ENCODE measurements around the gene CFAP73.

CFAP73 gene

DNA sequence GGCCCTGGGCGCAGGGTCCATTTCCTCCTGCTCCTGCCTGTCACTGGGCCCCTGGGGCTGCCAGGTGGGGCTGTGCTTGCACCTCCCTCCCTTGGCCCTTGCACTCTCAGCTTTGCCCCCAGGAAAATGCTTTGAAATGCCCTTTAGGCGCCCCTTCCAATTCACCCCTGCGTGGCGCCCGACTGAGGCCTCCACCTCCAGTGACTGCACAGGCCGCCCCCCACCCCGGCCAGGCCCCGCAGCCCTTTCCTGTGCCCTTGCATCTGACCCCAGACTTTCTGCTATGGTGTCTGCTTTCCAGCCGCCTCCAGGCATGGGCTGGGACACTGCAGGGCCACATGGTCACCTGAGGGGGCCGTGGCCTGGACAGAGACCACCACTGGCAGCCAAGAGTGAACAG lies 18.3 kb downstream of the CFAP73 start:
- DNase-seq, result no peak

DNA sequence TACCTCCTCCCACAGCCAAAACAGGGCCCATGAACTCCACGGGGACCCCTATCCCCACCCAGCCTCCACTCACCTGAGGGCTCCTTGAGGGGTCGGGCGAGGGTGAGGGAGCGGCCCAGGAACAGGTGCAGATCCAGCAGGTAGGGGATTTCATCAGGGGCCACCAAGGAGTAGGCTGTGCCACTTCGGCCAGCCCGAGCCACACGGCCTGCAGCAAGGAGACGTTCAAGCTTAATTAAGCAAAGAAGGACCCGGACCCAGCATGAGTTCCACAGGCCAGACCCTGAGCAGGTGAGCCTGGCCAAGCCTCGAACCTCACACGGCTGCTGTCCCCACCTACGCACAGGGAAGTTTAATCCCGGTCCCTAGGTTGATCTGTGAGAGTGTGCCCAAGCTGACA lies 20.2 kb downstream of the CFAP73 start:
- no peak for DNase-seq

DNA sequence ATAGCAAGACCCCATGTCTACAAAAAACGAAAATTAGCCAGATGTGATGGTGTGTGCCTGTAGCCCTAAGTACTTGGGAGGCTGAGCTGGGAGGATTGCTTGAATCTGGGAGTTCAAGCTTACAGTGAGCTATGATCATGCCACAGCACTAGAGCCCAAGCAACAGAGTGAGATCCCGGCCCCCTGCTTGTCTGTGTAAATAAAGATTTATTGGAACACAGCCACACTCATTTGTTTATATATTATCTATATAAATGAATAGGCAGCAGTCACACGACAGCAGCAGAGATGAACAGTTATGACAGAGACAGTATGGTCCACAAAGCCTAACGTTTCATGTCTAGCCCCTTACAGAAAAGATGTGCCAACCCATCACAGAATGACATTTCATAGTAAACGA lies 20.9 kb downstream of the CFAP73 start:
- no peak for DNase-seq

DNA sequence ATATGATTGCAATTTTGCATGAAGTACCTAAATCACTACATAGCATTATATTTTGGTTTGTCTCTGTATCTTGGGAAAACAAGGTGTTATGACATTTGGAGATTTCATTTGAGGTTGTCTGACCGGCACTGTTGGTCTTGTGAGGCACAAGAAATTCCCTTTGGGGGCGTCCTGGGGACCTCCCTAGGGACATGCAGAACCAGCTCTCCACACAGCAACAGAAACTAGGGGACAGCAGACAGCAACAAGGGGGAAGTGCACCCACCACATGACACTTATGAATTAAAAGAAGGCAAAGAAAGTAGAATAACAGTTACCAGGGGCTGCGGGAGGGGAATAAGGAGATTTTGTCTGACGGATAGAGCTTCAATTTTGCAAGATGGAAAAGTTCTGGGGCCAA lies 21.4 kb downstream of the CFAP73 start:
- DNase-seq, result no peak

DNA sequence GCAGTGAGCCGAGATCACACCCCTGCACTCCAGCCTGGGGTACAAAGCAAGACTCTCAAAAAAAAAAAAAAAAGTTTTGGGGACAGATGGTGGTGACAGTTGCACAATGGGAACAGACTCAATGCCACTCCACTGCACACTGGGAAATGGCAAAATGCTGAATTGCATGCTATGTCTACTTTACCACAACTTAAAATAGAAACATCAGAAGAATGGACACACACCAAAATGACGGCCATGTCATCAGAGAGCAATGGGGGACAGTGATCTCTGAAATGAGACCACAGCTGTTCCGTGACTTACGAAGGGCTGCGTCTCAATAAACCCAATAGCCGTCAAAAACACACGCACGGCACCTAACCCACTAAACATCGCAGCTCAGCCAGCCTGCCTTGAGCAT lies 22.0 kb downstream of the CFAP73 start:
- peak; percentile 37 for DNase-seq

DNA sequence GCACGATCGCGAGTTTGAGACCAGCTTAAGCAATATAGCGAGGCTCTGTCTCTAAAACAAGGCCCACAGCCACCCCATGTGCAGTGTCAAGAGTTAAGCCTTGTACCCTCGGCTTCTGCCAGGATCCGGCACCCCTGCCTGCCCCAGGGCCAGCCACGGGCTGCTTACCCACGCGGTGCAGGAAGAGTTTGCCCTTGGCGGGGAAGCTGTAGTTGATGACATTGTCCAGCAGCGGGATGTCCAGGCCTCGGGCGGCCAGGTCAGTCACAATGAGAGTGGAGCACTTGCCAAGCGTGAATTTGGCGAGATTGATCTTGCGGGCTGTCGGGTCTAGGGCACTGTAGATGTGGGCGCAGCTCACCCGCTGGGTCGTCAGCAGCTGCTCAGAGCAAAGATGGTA lies 22.7 kb downstream of the CFAP73 start:
- DNase-seq, result no peak

DNA sequence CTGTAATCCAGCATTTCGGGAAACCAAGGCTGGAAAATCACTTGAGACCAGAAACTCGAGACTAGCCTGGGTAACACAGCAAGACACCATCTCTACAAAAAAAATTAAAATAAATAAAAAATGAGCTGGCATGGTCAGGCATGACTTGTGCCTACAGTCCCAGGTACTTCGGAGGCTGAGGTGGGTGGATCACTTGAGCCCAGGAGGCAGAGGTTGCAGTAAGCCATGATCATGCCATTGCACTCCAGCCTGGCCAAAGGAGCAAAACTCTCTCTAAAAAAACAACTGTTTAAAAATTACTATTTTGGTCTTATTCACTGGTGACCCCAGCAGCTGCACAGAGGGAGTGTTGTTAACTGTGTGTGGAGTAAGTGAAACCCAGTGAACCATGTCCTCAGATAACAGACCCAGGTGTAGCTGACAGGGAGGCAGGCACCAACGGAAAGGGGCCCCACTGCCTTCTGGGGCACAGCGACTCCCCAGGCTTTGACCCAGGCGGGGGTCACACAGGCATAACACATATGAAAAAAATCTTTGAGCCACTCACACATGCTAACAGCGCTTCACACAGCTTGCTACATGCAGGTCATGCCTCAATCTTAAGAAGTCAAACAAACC lies 23.7 kb downstream of the CFAP73 start:
- no peak for DNase-seq

DNA sequence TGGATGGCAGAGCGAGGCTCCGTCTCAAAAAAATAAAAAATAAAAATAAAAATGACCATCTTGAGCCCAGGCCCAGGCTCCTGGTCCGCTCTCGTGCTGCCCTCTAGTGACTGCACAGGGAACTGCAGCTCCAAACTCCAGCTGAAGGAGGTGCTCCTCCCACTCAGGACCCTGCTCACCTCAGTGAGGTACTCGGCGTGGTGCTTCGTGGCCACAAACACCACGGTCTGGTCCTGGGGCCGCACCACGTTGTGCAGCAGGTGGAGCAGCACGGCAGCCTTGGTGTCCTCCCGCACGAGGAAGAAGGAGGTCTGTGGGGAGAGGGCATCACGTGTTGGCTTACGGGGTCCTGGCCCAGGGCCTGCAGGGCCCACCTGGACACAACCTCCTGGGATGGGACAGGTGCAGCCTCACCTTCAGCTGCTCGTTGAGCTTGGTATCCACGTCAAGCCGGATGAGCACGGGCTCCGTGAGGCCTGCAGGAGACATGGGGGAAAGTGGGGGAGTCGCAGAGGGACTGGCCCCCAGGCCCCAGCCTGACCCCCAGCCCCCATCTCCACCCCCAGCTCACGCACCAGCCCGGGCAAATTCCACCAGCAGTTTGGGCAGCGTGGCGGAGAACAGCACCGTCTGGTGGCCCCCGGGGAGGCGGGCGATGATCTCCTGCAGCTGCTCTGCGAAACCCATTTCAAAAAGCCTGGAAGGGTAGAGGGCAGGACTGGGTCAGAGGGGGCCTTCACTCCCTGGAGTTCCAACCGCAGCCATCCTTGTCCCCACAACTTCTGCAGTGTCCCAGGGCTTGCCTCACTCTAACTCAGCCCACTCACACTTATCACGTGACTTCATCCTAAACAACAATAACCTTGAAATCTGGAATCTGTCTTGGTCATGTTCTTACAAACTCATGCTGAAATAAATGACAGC lies 25.2 kb downstream of the CFAP73 start:
- DNase-seq, result peak; percentile 42

DNA sequence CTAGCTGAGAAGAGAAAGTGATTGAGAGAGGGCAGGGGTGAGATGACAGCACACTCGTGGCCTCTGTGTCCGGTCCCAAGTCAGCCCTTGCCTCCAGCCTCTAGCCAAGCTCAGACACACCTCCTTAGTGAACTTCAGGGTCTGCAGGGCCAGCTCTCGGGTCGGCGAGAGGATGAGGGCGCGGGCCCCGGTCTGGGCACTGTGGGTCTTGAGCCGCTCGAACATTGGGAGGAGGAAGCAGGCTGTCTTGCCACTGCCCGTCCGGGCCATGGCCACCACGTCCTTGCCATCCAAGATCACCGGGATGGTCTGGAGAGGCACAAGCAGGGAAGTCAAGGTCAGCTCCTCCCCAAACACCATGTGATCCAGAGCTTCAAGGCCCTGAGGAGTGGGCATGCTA lies 29.5 kb downstream of the CFAP73 start:
- no peak for DNase-seq

DNA sequence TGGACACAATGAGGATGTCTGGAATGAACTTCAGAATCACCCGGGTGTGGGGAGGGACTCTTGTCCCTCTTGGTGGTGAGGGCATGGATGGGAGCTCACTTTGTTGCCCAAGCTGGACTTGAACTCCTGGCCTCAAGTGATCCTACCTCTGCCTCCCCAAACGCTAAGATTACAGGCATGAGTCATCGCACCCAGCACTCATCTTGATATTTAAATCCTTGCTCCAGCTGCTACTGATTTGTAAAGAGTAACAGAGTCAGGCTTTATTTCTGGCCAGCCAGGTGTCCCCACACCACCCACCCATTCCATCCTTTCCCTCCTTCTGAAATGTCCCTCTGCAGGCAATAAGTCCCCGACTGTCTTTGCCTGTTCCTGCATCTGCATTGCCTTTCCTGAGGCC lies 30.8 kb downstream of the CFAP73 start:
- DNase-seq, result no peak

DNA sequence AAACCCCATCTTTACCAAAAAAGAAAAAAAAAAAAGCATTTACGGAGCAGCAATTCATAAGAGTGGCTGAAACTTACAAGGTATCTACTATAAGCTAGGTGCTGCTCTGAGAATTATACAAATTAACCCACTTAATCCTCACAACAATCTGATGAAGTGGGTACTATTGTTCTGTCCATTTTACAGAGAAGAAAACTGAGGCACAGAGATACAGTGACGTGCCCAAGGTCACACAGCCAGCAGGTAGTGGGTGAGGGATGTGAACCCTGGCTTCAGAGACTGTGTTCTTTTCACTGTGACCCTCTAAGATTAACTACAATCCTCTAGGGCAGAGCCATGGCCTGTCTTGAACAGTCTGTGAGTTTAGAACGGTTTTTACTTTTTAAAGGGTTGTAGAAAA lies 32.5 kb downstream of the CFAP73 start:
- no peak for DNase-seq

DNA sequence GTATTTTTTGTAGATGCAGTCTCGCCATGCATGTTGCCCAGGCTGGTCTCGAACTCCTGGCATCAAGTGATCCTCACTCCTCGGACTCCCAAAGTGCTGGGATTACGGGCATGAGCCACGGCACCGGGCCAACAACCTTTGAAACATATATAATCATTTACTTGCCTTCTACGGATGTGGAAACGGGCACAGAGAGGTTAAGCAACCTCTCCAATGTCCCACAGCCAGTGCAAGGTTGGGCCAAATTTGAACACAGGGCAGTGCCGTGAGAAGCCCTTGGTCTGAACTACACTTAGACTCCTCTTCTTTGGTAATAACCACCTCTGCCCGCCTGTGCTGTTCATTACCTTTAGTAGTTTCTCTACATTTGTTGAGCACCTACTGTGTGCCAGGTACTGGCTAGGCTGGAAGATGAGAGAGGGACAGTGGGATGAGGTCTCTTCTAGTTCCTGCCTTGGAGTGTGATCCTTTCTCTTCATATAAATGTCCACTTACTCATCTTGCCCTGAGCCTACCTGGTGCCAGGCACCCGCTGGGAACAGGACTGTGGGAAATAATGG lies 33.6 kb downstream of the CFAP73 start:
- DNase-seq, result no peak

DNA sequence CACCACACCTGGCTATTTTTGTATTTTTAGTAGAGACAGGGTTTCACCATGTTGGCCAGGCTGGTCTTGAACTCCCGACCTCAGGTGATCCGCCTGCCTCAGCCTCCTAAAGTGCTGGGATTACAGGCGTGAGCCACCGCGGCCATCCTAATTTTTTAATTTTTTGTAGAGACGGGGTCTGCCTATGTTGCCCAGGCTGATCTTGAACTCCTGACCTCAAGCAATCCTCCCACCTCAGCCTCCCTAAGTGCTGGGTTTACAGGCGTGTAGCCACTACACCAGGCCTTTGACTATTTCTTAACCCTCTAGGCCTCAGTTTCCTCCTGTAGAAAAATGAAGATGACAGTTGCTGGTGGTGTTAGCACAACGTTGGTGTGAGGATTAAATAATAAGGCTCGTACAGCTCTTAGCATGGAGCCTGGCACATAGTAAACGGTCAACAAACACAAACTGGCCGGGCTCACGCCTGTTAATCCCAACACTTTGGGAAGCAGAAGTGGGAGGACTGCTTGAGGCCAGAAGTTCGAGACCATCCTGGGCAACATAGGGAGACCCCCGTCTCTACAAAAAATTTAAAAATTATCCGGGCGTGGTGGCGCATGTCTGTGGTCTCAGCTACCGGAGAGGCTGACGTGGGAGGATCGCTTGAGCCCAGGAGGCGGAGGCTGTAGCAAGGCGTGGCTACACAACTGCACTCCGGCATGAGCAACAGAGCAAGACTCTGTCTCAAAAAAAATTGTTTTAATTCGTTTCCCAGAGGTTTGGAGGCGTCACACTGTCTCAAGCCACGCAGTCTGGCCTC lies 34.8 kb downstream of the CFAP73 start:
- no peak for DNase-seq

DNA sequence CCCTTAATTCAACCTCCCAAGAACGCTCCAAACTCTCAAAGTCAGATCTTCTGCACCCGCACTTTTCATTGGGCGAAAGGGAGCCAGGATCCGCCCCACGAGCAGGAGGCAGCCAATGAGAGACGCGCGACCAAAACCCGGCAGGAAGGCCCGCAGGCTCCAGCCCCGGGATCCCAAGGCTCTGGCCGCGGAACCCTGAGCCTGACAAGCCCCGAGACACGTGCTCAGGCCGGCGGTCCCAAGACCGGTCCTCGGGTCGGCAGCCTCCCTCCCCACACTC lies 35.3 kb downstream of the CFAP73 start:
- DNase-seq, result peak; percentile 84

DNA sequence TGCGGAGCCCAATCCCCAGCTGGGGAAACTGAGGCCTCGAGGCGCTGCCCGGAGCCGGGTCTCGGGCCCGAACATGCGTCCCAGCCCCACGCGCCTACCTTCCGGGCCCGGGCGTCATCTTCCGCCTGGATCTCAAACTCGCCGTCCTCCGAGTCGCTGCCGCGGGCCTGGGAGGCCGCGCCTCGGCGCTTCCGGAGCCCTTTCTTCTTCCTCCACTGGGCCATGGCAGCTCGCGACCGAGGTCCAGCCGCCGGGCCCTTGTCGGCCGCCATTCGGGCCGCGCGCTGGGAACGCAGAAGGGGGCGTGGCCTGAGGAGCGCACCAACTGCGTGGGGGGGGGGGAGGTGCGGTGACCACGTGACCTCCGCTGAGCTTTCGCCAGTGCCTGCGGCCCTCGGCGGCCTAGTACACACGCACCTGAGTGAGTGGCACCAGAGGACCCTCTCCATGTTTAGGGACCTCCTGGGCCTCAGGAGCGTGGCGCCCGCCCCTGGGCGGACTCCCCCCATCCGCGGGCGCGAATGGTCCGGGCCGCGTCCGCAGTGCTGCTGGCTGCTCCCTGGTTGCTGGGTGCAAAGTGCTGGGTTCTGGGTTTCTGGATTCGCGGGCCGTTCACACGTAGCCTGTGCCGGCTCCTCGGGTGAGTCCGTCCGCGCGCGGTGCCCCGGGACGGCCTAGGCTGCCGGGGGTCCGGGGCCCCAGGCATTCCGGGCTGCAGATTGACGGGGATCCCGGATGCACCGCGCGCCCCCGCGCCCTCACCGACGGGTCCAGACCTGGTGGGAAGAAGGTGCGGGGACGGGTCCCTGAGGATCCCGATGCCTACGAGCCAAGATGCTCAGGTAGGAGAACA lies 35.9 kb downstream of the CFAP73 start, which contains the start of the genes DDX54 and RITA1:
DDX54 (minus strand) TSS at position 299 of the 853 bp plus-strand sequence; CDS start at position 272, 27 bp downstream.
RITA1 (plus strand) TSS at position 542 of the 853 bp plus-strand sequence. CDS start 1,026 bp downstream, outside the sequence.
- peak; percentile 81 for DNase-seq

DNA sequence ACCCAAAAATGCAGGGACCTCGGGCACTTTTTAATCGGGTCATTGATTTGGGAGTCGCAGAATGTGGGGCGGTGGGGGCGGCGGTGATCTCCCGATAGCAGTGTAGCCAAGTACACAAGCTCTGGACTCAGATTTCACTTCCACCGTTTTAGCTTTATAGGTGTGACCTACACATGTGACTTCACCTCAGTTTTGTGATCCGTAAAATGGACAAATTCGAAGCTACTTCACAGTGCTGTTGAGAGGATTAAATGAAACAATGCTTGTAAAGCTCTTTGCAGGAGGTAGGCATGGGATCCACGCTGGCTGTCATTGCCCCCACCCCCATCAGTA lies 36.5 kb downstream of the CFAP73 start:
- peak; percentile 61 for DNase-seq

DNA sequence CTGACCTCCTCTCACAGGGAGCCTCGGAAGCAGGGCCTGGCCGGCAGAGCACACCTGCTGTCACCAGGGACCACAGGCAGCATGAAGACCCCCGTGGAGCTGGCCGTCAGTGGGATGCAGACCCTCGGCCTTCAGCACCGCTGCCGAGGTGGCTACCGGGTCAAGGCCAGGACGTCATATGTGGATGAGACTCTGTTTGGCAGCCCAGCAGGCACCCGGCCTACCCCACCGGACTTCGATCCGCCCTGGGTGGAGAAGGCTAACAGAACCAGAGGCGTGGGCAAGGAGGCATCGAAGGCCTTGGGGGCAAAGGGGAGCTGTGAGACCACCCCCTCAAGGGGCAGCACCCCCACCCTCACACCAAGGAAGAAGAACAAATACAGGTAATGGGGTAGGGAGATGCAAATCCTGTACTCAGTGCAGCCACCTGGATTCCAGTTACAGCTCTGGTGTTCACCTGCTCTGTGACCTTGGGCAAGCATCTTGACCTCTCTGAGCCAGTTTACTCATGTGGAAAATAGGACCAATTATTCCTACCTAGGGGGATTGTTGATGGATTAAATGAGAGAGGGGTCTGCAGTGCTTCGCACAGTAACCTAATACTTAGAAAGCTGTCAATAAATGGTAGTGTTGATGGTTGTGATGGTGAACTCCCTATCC lies 37.3 kb downstream of the CFAP73 start:
- DNase-seq, result no peak

DNA sequence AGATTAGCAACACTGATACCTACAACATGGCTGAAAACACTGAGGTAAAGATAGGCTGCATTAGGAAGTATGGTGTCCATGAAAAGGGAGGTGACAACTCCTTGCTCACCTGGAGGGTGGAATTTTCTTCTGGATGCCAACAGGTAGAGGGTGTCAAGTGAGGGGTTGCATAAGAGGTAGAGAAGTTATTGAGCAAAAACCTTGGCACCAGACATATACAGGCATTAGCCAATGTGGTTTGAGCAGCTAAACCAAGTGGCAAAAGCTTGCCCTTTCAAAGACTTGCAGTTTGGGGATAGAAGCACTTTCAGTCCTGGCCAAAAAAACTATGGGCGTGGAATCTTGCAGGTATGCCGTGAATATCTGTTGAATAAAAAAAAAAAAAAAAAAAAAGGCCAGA lies 39.8 kb downstream of the CFAP73 start:
- DNase-seq, result no peak

DNA sequence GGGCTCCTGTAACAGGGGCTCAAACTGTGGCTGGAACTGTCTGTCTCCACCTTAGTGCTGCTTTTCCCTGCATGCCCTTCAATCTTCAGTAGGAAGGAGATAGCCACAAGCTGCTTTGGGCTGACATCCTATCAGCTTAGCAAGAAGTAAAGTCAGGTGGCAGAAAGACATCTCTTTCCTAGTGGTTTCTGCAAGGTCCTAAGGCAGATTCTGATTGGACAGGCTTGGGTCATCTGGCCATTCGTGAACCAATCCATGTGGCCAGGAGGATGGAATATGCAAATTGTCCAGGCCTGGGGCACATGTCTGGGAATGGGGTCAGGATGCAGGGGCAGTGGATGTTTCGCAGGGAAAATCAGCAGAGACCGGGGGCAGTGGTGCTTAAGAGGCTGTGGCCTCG lies 41.2 kb downstream of the CFAP73 start:
- DNase-seq, result no peak

DNA sequence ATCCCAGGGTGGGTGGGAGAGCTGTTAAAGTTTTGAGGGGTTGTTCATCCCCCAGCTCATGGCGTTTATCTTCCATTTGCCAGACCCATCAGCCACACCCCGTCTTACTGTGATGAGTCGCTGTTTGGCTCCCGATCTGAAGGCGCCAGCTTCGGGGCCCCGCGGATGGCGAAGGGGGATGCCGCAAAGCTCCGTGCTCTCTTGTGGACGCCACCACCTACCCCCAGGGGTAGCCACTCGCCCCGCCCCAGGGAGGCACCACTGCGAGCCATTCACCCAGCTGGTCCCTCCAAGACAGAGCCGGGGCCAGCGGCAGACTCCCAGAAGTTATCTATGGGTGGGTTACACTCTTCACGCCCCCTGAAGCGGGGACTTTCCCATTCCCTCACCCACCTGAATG lies 41.7 kb downstream of the CFAP73 start:
- DNase-seq, result no peak

DNA sequence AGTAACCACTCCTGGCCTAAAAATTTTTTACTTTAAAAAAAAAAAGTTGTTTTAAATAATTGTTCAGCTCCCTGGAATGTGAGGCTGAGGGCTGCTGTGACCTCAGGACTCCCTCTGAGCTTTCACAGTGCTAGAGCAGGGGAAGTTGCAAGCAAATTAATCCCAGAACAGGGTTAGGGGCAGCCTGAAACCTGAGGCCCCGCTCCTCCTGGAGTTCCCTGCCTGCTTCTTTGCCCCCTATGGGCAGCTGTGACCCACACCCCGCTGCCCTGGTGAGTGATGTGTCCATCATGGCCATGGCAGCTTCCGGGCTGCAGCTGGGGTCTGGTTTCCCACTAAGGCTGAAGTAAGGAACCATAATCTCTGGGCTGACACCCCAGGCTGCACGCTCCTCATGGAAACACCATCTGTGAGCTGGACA lies 45.5 kb downstream of the CFAP73 start:
- no peak for DNase-seq

DNA sequence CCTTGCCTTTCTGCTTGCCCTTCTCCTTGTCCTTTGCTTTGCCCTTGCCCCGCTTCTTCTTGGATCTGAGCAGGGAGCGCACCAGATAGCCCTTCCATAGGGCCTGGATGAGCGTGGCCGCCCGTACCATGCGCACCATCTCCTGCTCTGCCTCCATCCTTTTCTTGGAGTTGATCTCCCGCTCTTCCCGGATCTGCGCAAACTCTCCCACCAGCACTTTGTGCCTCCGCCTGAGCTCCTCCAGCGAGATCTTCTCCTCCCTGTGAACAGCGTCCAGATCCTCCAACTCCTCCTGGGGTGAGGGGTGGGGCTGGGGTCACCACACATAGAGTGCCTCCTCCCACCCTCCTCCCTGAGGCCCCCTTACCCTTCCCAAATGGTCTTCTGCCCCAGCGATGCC lies 46.1 kb downstream of the CFAP73 start:
- DNase-seq, result no peak
